Activated gamma-delta T cell treated with Interleukin-2 at 50 U/mL for 16 hours (primary cell): ENCODE data around the gene RAD9B.
"Not testable (repeated sequence)": the region's sequence is repeated elsewhere in the genome, so short reads cannot be mapped to it uniquely, and the experiment has no call there.

Source experiments
- DNase-seq: peaks from one replicate; pipeline ENCODE4 v3.0.0-alpha.2; 2020

Gene RAD9B

GRCh38 chr12:110501752-110502738, at the start of gene RAD9B, which contains the start of gene VPS29:
Gene RAD9B (plus strand): TSS chr12:110502331. CDS start chr12:110502338, 7 bp downstream.
Gene VPS29 (minus strand): TSS chr12:110502111. CDS start chr12:110502051, 60 bp downstream.
- DNase-seq: peak; percentile 99

GRCh38 chr12:110453569-110454296, 48.4 kb upstream of the RAD9B start:
- DNase-seq: no peak

- no peak for DNase-seq
Observed at GRCh38 chr12:110458756-110459155, 43.4 kb upstream of the RAD9B start.

GRCh38 chr12:110461189-110461588, 40.9 kb upstream of the RAD9B start:
- not testable (repeated sequence) for DNase-seq

GRCh38 chr12:110465024-110465423, 37.1 kb upstream of the RAD9B start:
- no peak for DNase-seq

GRCh38 chr12:110465765-110466164, 36.4 kb upstream of the RAD9B start:
- not testable (repeated sequence) for DNase-seq

GRCh38 chr12:110466791-110467190, 35.3 kb upstream of the RAD9B start:
- no peak for DNase-seq

GRCh38 chr12:110467847-110468213, 34.3 kb upstream of the RAD9B start:
- DNase-seq: no peak

GRCh38 chr12:110468214-110469048, 33.7 kb upstream of the RAD9B start, which contains the start of the genes FAM216A and GPN3:
Gene FAM216A (plus strand): TSS chr12:110468845. CDS start chr12:110468876, 31 bp downstream.
Gene GPN3 (minus strand): TSS chr12:110468257. CDS start chr12:110468203, 54 bp downstream.
- peak; percentile 94 for DNase-seq

- no peak for DNase-seq
Observed at GRCh38 chr12:110475426-110475825, 26.7 kb upstream of the RAD9B start.

- no peak for DNase-seq
Observed at GRCh38 chr12:110498984-110499706, 3.0 kb upstream of the RAD9B start.

- DNase-seq: peak; percentile 24
Observed at GRCh38 chr12:110501399-110501751, 756 bp upstream of the RAD9B start.

- DNase-seq: no peak
Observed at GRCh38 chr12:110503432-110503831, 1.3 kb downstream of the RAD9B start.

- DNase-seq: no peak
Observed at GRCh38 chr12:110505332-110505731, 3.2 kb downstream of the RAD9B start.

- DNase-seq: no peak
Observed at GRCh38 chr12:110508071-110508586, 6.0 kb downstream of the RAD9B start.

GRCh38 chr12:110513842-110514241, 11.7 kb downstream of the RAD9B start:
- no peak for DNase-seq

- no peak for DNase-seq
Observed at GRCh38 chr12:110514363-110514762, 12.2 kb downstream of the RAD9B start.

- DNase-seq: no peak
Observed at GRCh38 chr12:110516995-110517394, 14.9 kb downstream of the RAD9B start.

GRCh38 chr12:110518014-110518413, 15.9 kb downstream of the RAD9B start:
- DNase-seq: not testable (repeated sequence)

- not testable (repeated sequence) for DNase-seq
Observed at GRCh38 chr12:110520876-110521712, 19.0 kb downstream of the RAD9B start.
